Endodermal cell (in vitro differentiated cells): Measurements from ENCODE around the gene CBLN2. TPM values are rescaled to one million over a fixed set of nuclear protein-coding genes. Genes with fewer than 3 reads are reported as not detected.

Experiments
- DNase-seq: peaks from one replicate; pipeline ENCODE4 v3.0.0-alpha.2; 2017
- H3K27ac ChIP-seq: 2 replicates; pipeline ENCODE4 v1.5.1; 2013; ENCODE audit warnings: mild to moderate bottlenecking, low read depth, low read length, moderate library complexity
- H3K27me3 ChIP-seq: 2 replicates; pipeline ENCODE4 v1.6.1; 2013; ENCODE audit warnings: mild to moderate bottlenecking, low read length, moderate library complexity; ENCODE audit not compliant: insufficient read depth, control insufficient read depth, poor library complexity, severe bottlenecking
- H3K36me3 ChIP-seq: 2 replicates; pipeline ENCODE4 v1.7.0; 2013; ENCODE audit warnings: mild to moderate bottlenecking, low read length, moderate library complexity; ENCODE audit not compliant: control insufficient read depth, insufficient read depth
- H3K4me1 ChIP-seq: one replicate; pipeline ENCODE4 v1.7.0; 2013; ENCODE audit warnings: low read length; ENCODE audit not compliant: control insufficient read depth, insufficient read depth
- H3K4me3 ChIP-seq: 2 replicates; pipeline ENCODE4 v1.5.1; 2013; ENCODE audit warnings: mild to moderate bottlenecking, low read length, moderate library complexity
- H3K9ac ChIP-seq: 2 replicates; pipeline ENCODE4 v1.6.1; 2013; ENCODE audit warnings: mild to moderate bottlenecking, low read length, moderate library complexity; ENCODE audit not compliant: poor library complexity, severe bottlenecking; ENCODE audit errors: extremely low read depth
- H3K9me3 ChIP-seq: 2 replicates; pipeline ENCODE4 v1.6.1; 2013; ENCODE audit warnings: mild to moderate bottlenecking, low read length, moderate library complexity; ENCODE audit not compliant: control insufficient read depth
- H3K27ac Mint-ChIP-seq: 2 replicates; pipeline ENCODE4 v1.8.0; 2020; ENCODE audit warnings: mixed read lengths
- H3K27me3 Mint-ChIP-seq: 2 replicates; pipeline ENCODE4 v1.8.0; 2021; ENCODE audit warnings: mild to moderate bottlenecking, mixed read lengths; ENCODE audit not compliant: insufficient read depth
- H3K36me3 Mint-ChIP-seq: 2 replicates; pipeline ENCODE4 v1.8.0; 2020; ENCODE audit warnings: low read depth, mixed read lengths
- H3K4me1 Mint-ChIP-seq: 2 replicates; pipeline ENCODE4 v1.8.0; 2020; ENCODE audit warnings: mixed read lengths
- H3K4me3 Mint-ChIP-seq: 2 replicates; pipeline ENCODE4 v1.8.0; 2020; ENCODE audit warnings: mild to moderate bottlenecking, moderate library complexity, mixed read lengths
- H3K9me3 Mint-ChIP-seq: 2 replicates; pipeline ENCODE4 v1.8.0; 2020; ENCODE audit warnings: mild to moderate bottlenecking, mixed read lengths
- CTCF ChIP-seq: fragments of 200-600 bp; sonication (generic); conservative IDR thresholded peaks from 2 replicates; pipeline ENCODE4 v1.5.0; 2021; ENCODE audit warnings: antibody characterized with exemption, mild to moderate bottlenecking
- WGBS, 2 experiments: methylation state at CpG; one replicate each; pipeline versions ENCODE4 v1.1.5 to v1.1.7; 2013; ENCODE audit warnings: missing lambda C conversion rate in 2 of 2, mixed read lengths in 1 of 2; ENCODE audit not compliant: insufficient coverage in 1 of 2, insufficient read length in 1 of 2; 5-methylcytosine and 5-hydroxymethylcytosine counted together
- total RNA-seq, 2 donors: library from RNA; stranded (reverse); fragmentation: NEBNext Ultra II Directional in 1 of 2; extraction: Animal tissue kit (Norgen Biotek cat#: 25700) in 1 of 2; gene quantifications; 2 replicates in 1 of 2; 3 replicates in 1 of 2; pipeline ENCODE4 v1.2.1, GENCODE V29; 2021

CBLN2 gene
- total RNA-seq, 2 donors from 2014 or later: not detected

GRCh38 chr18:72539901-72540300 lies 4.2 kb downstream of the CBLN2 start:
- H3K9ac ChIP-seq: no peak overlapping the region
- H3K4me3 ChIP-seq: no peak overlapping the region
- H3K36me3 Mint-ChIP-seq: no peaks in the 10 kb centered on the region
- peaks cover 91% of the 10 kb centered on the region for H3K27me3 ChIP-seq
- 59 to 60% methylated on average over 5 of the region's 5 CpGs for WGBS, 2 experiments
- no peaks in the 10 kb centered on the region for H3K36me3 ChIP-seq
- peaks cover 30% of the 10 kb centered on the region for H3K9me3 ChIP-seq
- no peak overlapping the region for H3K4me3 Mint-ChIP-seq
- peaks cover 93% of the 10 kb centered on the region for H3K27me3 Mint-ChIP-seq
- DNase-seq: no peak
- H3K27ac ChIP-seq: no peak overlapping the region
- no peaks in the 10 kb centered on the region for H3K9me3 Mint-ChIP-seq
- TF ChIP-seq CTCF: no peak
- no peak overlapping the region for H3K27ac Mint-ChIP-seq
- peaks cover 13% of the 10 kb centered on the region for H3K4me1 Mint-ChIP-seq
- H3K4me1 ChIP-seq: no peaks in the 10 kb centered on the region

- no peaks in the 10 kb centered on the region for H3K36me3 ChIP-seq
- Mint-ChIP-seq H3K27me3 (peaks cover 40% of the 10 kb centered on the region), H3K4me1 (no peaks in the 10 kb centered on the region), H3K36me3 (no peaks in the 10 kb centered on the region), H3K4me3 (no peak overlapping the region), H3K9me3 (no peaks in the 10 kb centered on the region), H3K27ac (no peak overlapping the region)
- H3K4me3 ChIP-seq: no peak overlapping the region
- no peaks in the 10 kb centered on the region for H3K4me1 ChIP-seq
- DNase-seq: no peak
- H3K9ac ChIP-seq: no peak overlapping the region
- H3K27ac ChIP-seq: no peak overlapping the region
- H3K9me3 ChIP-seq: peaks cover 19% of the 10 kb centered on the region
- peak; percentile 61 for TF ChIP-seq CTCF
- H3K27me3 ChIP-seq: peaks cover under 1% of the 10 kb centered on the region
- WGBS, 2 experiments: 60 to 62% methylated on average over 1 of the region's 1 CpG
These were observed 13.5 kb downstream of the CBLN2 start for GRCh38 chr18:72530622-72531021.

- Mint-ChIP-seq H3K4me3 (no peak overlapping the region), H3K9me3 (no peaks in the 10 kb centered on the region), H3K4me1 (no peaks in the 10 kb centered on the region), H3K36me3 (no peaks in the 10 kb centered on the region), H3K27me3 (peaks cover 10% of the 10 kb centered on the region), H3K27ac (no peak overlapping the region)
- Histone ChIP-seq H3K36me3 (no peaks in the 10 kb centered on the region), H3K4me3 (no peak overlapping the region), H3K4me1 (no peaks in the 10 kb centered on the region), H3K9me3 (peaks cover 39% of the 10 kb centered on the region), H3K27ac (no peak overlapping the region), H3K9ac (no peak overlapping the region), H3K27me3 (no peaks in the 10 kb centered on the region)
- no peak for DNase-seq
- 91 to 100% methylated on average over 1 to 5 of the region's 5 CpGs for WGBS, 2 experiments
- TF ChIP-seq CTCF: no peak
These were observed 39.3 kb downstream of the CBLN2 start for GRCh38 chr18:72504866-72505265.
